Measurements from ENCODE around the gene TMEM8B.

Gene TMEM8B

DNA sequence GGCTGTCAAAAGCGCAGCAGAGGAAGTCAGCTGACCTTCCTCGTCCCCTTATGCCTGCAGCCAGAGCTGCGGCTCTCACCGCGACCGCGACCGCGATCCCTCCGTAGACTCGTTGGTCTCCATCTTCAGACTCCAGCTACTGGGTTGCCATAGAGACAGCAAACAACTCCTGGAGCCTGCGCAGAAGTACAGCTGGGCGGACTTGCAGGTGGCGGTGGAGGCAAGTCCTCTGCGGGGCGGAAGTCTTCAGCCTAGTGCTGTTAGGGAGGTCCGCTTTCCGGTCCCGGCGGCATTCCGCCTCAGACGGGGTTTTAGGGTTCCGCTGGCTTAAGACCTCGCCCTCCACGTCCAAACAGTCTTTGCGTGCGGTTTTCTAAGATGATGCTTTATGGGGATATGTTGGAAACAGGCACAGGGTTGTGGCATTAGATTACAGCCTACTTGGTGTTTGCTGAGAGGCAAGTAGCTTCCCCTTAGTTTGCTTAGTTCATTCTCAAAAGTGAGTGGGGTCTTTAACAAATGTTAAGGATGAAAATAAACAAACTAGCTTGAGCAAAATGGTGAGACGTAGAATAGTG lies 16.9 kb upstream of the TMEM8B start, which contains the start of gene SPAG8:
SPAG8 (minus strand) TSS at position 238 of the 578 bp plus-strand sequence; CDS start at position 123, 115 bp downstream.
- DNase-seq, result peak; percentile 92

GRCh38 chr9:35813434-35814105 lies 15.5 kb upstream of the TMEM8B start:
- no peak for DNase-seq

GRCh38 chr9:35814106-35814840 lies 14.8 kb upstream of the TMEM8B start:
- no peak for DNase-seq

- peak; percentile 100 for DNase-seq
These were observed 14.0 kb upstream of the TMEM8B start, which contains the start of gene HINT2 for GRCh38 chr9:35814841-35815543. TSS of gene HINT2 (minus strand) at chr9:35815042. CDS start at chr9:35814979, 63 bp downstream.

DNA sequence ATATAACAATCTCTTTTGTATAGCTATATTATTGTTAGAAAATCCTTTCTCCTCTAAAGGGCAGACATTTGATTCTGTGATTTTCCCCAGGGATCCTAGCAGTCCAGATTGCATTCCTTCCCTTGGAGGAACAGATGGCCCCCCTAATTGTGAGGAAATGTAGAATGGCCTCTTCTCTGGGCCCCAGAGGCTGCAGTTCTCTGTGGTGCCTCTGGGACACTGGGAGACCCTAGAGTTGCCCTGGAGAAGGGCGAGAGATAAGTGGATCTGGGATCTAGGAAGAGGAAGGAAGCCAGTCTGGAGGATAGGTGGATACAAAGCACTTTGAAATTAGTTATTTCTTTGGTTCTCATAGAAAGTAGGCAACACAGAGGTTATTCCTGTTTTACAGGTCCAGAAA lies 12.3 kb upstream of the TMEM8B start:
- no peak for DNase-seq

- no peak for DNase-seq
These were observed 10.7 kb upstream of the TMEM8B start for GRCh38 chr9:35818341-35818740.

- no peak for DNase-seq
These were observed 9.0 kb upstream of the TMEM8B start for GRCh38 chr9:35820076-35820475.

- DNase-seq, result no peak
These were observed 6.1 kb upstream of the TMEM8B start for GRCh38 chr9:35822926-35823325.

DNA sequence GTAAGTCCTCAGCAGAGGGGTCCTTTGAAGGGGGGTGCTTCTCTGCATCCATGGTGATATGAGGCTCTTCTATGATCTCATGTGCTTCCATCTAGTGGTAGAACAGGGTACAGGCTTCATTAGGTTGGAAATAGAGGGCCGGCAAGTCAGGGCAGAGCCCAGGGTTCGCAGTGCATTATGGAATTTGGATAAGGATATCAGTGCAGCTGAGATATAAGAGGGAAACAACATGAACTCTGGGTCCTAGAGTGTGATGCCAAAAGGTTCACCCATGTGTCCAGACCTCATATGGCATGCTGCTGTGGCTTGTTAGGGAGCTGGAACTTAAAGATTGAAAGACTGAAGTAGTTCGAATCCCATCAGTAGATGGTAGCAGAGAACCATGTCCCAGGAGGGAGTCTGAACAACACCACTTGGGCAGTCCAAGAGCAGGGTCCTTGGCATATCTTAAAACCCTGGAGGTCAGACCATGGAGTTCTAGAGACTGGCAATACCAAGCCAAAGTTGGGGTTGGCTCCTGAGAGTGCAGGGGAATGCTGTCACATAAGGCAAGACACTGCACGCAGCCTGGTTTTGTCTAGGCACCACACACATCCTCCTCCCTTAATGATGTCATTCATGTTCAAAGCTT lies 2.8 kb upstream of the TMEM8B start:
- DNase-seq, result peak; percentile 48

- DNase-seq, result no peak
These were observed 1.5 kb upstream of the TMEM8B start for GRCh38 chr9:35827486-35827885.

DNA sequence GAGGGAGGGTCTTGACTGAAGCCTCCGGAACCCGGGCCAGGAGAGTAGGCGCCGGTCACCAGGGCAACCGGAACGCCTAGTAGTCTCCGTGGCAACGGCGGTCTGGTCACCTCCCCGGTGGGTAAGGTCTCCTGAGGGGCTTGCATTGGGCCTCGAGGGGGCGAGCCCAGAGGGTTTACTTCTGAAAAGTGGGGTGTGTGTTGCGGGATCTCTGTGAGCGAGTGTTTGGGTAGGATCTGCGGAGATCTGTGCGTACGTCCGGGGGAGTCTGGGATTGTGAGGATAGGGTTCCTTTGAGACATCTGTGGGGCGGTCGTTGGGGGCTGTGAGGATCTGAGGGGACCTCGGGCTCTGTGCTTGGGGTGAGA lies 328 bp upstream of the TMEM8B start, which contains the start of gene FAM221B:
FAM221B (minus strand) TSS at position 17 of the 368 bp plus-strand sequence. CDS start 2,571 bp downstream, outside the sequence.
- DNase-seq, result no peak

GRCh38 chr9:35829764-35830096 lies 702 bp downstream of the TMEM8B start:
- no peak for DNase-seq

- DNase-seq, result no peak
These were observed 2.0 kb downstream of the TMEM8B start for GRCh38 chr9:35831040-35831439.

- no peak for DNase-seq
These were observed 3.8 kb downstream of the TMEM8B start for GRCh38 chr9:35832814-35833213.

DNA sequence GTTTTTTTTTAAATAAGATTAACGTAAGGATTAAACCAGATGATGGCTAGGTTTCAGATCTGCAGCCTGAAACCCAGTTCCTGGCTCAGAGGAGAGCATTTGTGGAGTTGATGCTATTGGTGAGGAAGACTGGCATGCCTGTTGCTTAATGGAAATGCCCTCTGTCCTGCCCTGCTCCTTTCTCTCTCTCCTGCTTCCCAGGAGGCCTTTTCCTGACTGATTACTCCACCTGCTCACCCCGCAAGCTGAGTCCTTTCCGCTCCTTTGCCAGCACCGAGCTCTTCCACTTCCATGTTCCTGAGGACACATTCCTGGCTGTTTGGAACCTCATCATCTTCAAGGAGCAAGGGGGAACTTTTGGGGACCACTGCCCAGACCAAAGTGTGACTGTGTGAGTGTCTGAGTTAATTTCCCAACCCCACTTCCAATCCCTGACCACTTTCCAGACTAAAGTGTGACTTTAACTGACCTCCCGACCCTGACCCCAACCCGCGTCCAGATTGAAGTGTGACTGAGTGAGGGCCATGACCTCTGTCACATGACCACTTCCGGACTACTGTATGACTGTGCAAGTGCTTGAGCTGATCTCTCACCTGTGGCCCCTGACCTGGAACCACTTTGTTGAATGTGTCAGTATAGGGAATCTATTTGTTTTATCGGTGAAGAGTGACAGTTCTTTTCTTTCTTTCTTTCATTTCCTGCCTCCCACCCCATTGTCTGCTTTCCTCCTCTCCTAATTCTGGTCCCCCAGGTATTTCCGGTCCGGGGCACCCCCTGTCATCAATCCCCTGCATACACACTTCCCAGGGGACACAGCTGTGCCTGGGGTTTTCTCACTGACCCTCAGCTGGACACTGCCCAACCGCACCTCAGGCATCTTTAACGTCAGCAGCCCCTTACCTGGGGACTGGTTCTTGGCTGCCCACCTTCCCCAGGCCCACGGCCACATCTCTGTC lies 5.5 kb downstream of the TMEM8B start:
- DNase-seq, result no peak

DNA sequence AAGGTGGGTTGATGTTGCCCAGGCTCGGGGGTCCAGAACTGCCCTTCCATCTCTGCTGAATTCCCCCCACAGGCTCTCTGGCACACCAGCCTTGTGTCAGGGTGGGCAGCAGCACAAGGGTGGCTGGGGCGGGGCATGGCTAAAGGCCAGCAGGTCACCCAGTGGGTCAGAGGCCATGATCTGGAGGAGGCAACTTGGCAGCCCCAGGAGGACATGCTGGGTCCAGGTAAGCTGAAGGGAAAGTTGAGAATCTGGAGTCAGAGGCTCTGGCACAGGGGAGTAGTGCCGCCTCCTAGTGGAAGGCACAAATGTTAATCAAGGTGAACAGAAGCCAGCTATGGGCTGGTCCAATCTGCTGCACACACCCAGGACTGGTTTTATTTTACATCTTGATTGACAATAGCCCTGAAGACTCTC lies 6.2 kb downstream of the TMEM8B start:
- no peak for DNase-seq

DNA sequence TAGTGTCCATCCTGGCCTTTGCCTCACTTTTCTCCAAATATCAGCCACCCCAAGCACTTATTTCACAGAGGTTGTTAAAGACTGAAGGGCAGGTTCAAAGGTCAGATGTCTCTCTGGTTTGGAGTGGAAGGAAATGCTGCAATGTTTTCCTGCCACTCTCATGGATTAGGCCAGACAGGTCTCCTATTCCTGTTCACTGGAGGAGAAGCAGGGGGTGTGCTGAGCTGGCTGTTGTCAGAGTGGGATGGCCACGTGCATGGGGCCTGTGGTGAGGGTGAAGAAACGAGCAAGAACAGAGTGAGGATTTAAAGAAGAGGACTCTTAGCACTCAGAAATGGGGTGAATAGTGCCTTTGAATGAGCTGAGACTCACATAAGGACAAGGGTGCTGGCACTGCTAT lies 6.7 kb downstream of the TMEM8B start:
- no peak for DNase-seq

GRCh38 chr9:35836595-35836994 lies 7.6 kb downstream of the TMEM8B start:
- no peak for DNase-seq

- DNase-seq, result no peak
These were observed 10.9 kb downstream of the TMEM8B start for GRCh38 chr9:35839926-35840325.

DNA sequence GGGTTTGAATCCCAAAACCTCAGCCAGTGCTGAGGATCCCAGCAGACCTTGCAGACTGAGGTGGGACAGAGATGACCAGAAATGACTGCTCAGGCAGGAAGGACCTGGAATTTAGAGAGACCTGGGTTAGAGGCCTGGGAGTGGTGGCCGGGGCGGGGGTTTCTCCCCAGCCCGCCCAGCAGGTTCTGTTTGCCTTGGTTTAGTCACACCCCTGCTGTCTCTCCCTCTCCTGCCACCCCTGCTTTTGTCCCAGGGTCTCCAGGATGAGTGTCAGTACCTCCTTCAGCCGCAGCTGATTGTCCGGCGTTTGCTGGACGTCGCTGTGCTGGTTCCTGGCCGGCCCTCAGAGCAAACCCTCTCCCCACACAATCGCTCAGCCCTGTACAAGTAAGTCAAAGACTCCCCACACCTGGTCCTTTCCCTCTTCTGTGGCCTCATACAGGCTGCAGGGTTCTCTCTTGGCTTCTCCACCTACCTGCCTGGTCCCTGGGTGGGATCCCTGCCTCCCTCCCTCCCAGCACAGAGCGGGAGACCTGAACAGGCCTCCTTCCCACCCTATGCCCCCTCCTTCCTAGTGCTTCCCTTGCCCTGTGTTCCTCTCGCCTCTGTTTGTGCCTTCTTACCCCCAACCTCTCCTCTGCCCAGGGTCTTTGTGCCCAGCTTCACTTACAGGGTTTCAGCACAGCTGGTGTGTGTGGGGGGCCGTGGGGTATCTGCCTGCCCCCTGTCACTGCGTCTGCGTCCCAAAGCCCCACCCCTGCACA lies 12.0 kb downstream of the TMEM8B start:
- no peak for DNase-seq

GRCh38 chr9:35841645-35841900 lies 12.5 kb downstream of the TMEM8B start:
- DNase-seq, result no peak
